NCI-H82 treated with DMSO at 0.1 percent for 48 hours (cell line): ENCODE measurements around the gene BRIP1.
A peak's percentile ranks its signal among the peaks of the same experiment; 100 is the strongest.
"Not testable (repeated sequence)": the region's sequence is repeated elsewhere in the genome, so short reads cannot be mapped to it uniquely, and the experiment has no call there.

Experiments used
- DNase-seq: peaks from one replicate; lab custom pipeline; 2025; ENCODE audit not compliant: unreplicated experiment; lab: John Stamatoyannopoulos, UW

BRIP1 gene

DNA sequence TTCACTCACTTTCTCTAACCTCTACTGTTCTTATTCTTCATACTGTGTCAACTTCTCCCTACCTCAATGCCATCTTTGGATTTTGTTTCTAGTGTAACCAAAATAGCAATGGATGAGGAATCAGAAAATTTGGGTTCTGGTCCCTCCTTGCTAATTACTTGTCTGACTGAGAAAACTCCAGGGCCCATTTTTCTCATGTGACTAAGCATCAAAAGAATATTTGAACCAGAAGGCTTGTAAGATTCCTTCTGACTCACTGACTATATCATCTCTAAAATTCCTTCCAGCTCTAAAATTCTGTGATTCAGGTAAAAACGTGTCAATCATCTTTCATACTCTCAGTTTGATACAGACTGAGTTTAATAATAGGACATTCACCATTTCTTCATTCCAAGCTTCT, 57.9 kb downstream of the BRIP1 start:
- DNase-seq = no peak

DNA sequence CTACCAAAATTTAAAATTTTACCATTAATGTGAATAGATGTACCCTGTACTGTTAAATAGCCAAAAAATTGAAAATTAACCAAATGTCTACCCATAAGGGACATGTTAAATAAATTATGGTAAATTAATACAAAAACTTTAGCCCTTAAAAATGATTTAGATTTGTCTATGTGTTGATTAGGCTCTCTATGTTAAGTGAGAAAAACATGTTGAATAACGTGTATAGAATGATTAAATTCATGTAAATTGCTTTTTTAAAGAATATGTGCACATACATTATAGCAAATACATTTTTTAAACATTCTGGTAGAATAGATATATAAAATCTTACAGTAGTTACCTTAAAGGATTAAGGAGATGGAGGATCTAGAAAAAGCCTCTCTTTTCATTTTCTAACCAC, 59.5 kb downstream of the BRIP1 start:
- DNase-seq = no peak

DNA sequence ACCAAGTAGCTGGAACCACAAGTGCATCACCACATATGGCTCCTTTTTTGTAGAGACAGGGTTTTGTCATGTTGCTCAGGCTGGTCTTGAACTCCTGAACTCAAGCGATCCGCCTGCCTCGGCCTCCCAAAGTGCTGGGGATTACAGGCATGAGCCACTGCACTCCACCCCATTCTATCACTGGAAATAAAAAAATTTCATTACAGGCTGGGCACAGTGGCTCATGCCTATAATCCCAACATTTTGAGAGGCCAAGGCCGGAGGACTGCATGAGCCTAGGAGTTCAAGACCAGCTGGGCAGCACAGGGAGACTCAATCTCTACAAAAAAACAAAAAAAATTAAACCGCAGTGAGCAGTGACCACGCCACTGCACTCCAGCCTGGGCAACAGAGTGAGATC, 60.1 kb downstream of the BRIP1 start:
- no peak for DNase-seq

DNA sequence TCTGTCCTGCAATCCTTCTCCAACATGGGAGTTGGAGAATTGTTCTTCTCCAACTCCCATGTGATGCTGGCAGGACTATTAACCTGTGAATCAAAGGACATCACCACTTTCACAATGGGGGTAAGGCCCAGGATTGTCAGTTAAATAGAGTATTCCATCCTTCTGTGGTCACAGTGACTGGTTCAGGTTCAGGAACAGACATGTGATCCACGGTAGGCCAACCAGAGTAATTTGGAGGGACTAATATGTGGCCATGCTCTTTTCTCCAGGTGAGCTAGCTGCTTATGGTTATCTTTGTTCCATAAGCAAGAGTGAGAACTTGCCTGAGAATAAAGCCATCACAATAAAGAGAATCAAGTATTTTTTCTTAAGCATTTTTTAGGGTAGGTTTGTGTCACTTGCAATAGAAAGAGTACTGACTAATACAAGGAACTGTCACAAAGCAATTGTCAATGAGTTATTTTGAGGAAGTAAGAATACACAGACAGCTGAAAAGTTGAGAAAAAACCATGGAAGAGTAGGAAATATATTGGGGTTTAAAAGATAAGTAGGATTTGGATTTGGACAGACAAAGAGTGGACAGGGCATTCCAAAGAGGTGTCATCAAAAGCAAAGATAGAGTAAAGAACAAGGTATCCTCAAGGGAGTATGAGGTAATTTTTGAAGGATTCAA, 63.4 kb downstream of the BRIP1 start:
- DNase-seq = no peak

DNA sequence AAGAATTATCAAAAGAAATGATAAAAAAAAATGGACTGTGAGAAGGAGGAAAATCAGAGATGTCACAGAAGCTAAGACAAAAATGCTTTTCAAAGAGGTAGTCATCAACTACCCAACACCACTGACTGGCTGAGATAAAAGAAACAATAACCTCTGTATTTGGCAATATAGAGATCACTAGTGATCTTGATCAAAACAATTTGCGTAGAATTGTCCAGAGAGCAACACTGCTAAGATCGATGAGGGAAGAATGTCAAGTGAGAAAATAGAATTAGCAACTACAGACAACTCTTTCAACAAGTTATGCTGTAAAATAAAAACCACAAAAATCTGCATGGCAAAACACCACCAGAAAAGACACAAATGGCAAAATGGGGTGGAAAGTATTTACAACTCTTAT, 66.0 kb downstream of the BRIP1 start:
- DNase-seq = no peak

DNA sequence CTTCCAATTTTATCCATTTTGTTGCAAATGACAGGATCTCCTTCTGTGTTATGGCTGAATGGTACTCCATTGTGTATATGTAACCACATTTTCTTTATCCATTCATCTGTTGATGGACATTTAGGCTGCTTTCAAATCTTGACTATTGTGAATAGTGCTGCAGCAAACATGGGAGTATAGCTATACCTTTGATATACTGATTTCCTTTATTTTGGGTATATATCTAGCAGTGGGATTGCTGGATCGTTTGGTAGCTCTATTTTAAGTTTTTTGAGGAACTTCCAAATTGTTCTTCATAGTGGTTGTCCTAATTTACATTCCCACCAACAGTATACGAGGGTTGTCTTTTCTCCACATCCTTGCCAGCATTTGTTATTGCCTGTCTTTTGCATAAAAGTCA, 67.8 kb downstream of the BRIP1 start:
- no peak for DNase-seq

DNA sequence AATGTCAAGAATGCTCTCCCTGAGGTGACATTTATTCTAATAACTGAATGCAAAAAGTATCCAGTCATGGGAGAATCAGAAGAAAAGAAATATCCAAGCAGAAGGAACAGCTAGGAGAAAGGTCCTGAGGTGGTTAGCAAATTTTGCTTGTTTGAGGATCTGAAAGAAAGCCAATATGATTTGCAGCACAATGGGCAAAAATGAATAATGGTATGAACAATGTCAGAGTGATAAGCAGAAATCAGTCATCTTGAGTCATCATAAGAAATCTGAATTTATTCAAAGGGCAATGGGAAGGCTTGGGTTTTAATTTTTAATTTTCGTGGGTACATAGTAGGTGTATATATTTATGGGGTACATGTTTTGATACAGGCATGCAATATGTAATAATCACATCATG, 68.5 kb downstream of the BRIP1 start:
- DNase-seq = no peak

DNA sequence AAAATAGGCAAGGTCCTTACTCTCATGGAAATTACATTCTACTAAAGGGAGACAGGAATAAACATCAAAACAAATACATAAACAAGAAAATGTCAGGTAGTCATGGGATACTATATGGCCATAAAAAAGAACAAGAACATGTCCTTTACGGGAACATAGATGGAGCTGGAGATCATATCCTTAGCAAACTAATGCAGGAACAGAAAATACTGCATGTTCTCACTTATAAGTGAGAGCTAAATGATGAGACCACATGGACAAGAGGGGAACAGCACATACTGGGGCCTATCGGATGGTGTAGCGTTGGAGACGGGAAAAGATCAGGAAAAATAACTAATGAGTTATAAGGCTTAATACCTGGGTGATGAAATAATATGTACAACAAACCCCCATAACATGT, 69.1 kb downstream of the BRIP1 start:
- no peak for DNase-seq

DNA sequence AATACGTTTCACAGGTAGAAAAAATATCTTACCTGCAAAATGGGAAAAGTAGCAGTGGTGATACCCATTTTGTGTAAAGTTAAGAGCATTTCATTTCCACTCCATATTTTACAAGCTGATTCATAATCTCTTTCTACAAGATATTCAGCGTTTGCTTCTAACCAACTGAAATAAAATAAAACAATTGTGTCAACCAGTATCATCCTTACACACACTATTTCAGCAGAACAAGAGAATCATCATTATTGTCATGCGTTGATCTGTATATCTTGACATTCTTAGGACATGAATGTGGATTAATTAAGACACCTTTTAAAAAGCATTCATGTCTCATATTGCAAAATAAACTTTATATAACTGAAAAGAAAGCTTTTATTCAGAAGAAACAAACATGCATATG, 69.8 kb downstream of the BRIP1 start:
- DNase-seq = no peak

DNA sequence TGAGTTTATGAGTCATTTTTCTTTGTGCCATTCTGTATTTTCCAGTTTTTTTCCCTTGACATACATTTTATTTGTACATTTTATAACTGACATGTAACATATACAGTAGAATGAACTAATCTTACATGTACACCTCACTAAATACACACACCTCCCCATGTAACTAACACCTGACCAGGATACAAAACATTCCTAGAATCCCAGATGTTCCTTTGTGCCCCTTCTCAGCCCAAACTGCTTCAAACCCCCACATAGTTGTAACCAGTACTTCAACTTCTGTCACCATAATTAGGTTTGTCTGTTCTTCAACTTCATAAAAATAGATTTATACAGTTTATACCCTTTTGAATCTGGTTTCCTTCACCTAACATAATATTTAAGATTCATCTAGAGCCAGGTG, 73.5 kb downstream of the BRIP1 start:
- no peak for DNase-seq

DNA sequence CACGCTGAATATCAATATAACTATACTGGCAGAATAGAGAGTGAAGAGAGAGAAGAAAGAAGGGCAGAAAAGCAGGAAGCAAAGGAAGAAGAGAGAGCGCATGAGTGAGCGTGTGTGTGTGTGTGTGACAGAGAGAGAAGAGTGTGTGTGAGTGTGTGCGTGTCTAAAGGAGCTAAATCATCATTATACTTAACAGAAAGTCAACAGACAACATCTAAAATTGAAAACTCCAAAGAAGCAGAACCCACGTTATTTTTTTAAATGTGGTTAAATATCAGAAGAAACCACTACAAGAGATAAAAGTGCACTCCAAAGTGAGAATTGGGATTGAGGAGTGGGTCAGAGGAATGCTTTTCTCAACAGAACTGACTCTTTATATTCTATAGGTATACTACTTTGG, 77.2 kb downstream of the BRIP1 start:
- DNase-seq = no peak

DNA sequence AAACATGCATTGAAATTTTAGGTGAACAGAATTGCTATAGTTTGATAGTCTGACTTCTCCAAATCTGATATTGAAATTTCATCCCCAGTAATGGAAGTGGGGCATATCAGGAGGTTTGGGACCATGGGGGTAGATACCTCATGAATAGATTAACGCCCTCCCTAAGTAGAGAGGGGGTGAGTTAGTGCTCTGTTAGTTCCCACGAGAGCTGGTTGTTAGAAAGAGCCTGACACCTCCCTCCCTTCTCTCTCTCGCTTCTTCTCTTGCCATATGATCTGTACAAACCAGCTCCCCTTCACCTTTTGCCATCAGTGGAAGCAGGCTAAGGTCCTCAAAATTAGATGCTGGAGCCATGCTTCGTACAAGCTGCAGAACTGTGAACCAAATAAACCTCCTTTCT, 78.8 kb downstream of the BRIP1 start:
- no peak for DNase-seq

DNA sequence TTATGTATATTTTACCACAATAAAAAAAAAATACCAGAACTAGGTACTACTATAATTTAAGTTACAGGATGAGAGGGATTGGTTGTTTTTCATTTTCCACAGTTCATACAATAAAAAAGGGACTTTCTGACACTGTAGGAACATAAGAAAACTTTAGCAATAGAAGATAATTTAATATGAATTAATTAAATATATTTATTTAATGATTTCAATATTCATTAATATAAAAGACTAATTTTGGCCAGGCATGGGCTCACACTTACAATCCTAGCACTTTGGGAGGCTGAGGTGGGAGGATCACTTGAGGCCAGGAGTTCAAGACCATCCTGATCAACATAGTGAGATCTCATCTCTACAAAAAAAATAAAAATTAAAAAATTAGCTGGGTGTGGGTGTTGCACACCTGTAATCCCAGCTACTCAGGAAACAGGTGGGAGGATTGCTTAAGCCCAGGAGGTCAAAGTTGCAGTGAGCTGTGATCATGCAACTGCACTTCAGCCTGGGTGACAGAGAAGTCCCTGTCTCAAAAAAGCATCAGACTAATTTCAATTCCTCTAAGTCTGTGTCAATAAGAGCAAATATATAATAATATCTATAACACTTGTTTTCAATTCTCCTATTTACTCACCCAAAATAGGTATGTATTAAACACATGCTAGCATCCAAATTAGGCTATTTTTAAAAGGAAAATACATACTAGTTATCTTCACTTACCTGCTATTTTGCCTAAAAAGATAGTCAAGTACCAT, 79.6 kb downstream of the BRIP1 start:
- DNase-seq = no peak

DNA sequence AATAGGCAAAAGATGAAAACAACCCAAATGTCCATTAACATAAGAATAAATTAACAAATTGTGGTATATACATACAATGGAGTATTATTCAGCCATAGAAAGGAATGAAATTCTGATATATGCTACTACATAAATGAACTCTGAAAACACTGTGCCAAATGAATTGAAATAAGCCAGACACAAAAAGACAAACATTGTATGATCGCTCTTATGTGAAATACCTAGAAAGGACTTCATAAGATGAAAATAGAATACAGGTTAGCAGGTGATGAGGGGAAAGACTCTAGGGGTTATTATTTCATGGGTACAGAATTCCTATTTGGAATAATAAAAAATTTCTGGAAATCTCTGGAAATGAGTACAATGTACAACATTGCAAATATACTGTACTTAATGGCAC, 80.2 kb downstream of the BRIP1 start:
- no peak for DNase-seq

DNA sequence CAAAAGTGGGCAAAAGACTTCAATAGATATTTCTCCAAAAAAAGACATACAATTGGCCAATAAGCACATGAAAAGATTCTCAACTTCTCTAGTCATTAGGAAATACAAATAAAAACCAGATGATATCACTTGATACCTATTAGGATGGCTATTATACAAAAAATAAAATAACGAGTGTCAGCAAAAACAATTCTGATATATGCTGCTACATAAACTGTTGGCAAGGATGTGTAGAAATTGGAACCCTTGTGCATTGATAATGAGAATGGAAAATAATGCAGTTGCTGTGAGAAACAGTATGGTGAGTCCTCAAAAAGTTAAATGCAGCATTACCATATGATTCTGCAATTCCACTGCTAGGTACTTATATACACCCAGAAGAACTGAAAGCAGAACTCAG, 80.6 kb downstream of the BRIP1 start:
- DNase-seq = no peak

DNA sequence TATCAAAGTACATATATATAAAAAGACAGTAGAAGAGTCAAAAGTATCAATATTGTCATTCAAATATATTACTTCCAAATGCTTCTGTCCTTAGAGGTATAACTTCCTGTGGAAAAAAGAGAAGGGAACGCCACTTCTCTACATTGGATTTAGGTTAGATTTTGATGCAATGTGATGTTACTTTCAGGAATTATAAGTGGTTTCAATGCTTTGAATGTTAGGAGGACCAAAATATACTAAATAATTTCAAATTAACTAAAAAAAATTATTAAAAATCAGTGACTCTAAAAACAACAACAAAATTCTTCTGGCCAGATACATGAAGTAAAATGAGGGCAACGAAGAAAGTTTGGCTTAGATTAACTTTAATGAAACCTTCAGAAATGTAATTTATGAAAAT, 88.0 kb downstream of the BRIP1 start:
- no peak for DNase-seq

DNA sequence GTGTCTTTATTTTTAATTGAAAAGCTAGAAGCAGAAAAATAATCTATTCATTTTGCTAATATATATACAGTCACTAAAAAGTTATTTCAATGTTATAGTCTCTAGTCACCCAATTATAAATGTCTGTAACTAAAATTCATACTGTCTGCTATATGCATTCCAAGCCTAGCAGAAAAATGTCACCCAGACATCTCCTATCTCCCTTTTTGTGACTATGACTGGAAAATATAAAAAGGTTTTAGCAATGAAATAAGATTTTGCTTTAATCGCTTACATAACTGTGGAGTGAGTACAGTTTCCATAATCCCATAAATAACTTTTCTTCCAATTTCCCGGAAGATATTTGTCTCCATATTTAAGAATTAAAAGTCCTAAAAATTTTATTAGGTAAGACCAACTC, 88.6 kb downstream of the BRIP1 start:
- DNase-seq = no peak

DNA sequence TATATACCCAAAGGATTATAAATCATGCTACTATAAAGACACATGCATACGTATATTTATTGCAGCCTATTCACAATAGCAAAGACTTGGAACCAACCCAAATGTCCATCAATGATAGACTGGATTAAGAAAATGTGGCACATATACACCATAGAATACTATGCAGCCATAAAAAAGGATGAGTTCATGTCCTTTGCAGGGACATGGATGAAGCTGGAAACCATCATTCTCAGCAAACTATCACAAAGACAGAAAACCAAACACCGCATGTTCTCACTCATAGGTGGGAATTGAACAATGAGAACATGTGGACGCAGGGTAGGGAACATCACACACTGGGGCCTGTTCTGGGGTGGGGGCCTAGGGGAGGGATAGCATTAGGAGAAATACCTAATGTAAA, 89.2 kb downstream of the BRIP1 start:
- DNase-seq = not testable (repeated sequence)

DNA sequence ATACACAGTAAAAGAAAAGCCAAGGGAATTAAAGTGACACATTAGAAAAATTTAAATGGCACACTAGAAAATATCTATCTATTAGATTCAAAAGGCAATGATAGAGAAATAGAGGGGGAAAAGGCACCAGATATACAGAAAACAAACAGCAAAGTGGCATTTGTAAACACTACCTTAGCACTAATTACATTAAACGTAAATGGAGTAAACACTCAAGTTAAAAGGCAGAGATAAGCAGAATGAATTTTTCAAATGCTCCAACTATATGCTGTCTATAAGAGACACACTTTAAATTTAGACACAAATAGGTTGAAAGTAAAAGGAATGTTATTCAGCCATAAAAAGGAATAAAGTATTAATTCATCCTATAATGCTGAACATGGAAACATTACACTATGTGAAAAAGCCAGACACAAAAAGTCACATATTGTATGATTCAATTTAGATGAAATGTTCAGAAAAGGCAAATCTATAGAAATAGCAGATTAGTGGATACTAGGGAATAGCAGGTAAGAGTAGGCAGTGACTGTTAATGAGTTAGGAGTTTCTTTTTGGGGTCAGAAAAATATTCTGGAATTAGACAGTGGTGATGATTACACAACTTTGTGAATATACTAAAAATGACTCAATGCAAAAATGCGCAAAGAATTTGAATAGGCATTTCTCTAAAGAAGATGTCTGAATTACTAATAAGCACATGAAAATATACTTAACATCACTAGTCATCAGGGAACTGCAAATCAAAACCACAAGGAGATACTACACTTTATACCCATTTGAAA, 92.4 kb downstream of the BRIP1 start:
- no peak for DNase-seq

DNA sequence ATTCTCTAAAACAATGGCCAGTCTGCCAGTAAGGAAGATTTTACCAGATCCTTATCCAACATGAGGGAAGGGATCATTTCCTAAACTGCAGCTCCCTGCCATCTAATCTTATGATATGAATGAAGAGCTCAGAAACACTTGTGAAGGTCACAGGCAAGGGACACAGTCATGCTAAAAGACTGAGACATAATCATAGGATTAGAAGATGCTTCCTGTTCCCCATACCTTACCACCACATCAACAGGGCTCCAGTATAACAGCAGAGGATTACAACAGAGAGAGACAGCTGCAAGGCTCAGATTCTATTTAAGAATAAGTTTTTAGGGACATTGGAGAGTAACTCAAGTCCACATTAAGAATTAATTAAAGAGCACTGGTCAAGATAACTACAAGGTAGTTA, 93.3 kb downstream of the BRIP1 start:
- DNase-seq = peak; percentile 26

DNA sequence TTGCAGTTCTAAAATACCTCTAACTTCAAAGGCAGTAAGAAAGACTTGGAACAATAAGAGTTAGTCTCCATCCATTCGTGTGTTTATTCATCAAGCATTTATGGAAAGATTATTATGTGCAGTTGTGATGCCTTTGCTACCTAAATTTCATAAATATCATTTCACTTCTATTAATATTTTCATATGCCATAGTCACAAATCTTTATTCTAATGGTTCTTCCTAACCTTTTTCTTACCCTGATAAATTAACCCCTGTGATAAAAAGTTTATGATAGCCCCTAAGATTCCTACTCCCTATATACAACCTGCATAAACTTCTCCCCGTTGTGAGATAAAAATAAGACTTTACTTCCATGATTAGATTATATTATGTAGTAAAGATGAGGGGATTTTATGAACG, 94.9 kb downstream of the BRIP1 start:
- no peak for DNase-seq

DNA sequence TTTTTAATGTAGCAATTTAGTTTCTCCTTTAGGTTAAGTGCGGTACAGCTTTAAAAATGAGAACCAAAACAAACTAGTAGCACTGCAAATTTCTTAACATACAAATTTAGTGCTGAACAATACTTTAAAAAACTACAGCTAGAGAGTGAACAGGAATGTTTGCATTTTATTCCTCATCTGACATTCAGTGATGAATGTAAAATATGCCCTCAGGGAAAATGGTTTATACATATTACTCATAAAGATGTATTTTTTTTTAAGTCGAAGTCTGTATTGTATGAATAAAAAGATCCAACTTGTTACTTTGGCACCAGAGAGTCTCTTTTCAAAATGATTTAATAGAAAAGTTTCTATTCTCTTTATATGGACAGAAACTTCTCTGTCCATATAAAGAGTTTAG, 96.8 kb downstream of the BRIP1 start:
- DNase-seq = no peak
